Measurements from ENCODE around the gene POLE2.

Gene POLE2

DNA sequence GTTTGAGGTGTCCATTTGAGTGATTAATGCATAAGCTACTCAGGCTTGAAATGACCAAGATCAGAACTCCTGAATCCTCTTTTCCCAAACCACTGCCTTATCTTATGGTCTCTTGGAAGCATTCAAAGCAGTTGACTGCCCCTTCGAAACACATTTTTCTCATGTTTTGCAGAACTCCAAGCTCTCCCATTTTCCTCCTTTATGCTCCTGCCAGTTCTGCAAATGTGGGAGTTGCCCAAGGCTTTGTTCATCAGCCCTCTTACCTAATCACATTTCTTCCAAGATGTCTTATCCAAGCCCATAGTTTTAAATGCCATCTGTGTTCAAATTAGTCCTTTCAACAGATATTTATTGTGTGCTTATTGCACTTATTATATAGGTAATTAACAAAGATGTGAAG lies 51.1 kb downstream of the POLE2 start:
- TF ChIP-seq, protein P1, sequence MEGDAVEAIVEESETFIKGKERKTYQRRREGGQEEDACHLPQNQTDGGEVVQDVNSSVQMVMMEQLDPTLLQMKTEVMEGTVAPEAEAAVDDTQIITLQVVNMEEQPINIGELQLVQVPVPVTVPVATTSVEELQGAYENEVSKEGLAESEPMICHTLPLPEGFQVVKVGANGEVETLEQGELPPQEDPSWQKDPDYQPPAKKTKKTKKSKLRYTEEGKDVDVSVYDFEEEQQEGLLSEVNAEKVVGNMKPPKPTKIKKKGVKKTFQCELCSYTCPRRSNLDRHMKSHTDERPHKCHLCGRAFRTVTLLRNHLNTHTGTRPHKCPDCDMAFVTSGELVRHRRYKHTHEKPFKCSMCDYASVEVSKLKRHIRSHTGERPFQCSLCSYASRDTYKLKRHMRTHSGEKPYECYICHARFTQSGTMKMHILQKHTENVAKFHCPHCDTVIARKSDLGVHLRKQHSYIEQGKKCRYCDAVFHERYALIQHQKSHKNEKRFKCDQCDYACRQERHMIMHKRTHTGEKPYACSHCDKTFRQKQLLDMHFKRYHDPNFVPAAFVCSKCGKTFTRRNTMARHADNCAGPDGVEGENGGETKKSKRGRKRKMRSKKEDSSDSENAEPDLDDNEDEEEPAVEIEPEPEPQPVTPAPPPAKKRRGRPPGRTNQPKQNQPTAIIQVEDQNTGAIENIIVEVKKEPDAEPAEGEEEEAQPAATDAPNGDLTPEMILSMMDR (conservative IDR thresholded peaks at IDR 0.05; ENCODE audit: control insufficient read depth, insufficient read depth, low read depth, low read length) = no peak
- H3K4me3 ChIP-seq (ENCODE audit: control insufficient read depth, low read depth, low read length) = no peak overlapping the region
- DNase-seq (ENCODE audit: low read depth) = no peak

DNA sequence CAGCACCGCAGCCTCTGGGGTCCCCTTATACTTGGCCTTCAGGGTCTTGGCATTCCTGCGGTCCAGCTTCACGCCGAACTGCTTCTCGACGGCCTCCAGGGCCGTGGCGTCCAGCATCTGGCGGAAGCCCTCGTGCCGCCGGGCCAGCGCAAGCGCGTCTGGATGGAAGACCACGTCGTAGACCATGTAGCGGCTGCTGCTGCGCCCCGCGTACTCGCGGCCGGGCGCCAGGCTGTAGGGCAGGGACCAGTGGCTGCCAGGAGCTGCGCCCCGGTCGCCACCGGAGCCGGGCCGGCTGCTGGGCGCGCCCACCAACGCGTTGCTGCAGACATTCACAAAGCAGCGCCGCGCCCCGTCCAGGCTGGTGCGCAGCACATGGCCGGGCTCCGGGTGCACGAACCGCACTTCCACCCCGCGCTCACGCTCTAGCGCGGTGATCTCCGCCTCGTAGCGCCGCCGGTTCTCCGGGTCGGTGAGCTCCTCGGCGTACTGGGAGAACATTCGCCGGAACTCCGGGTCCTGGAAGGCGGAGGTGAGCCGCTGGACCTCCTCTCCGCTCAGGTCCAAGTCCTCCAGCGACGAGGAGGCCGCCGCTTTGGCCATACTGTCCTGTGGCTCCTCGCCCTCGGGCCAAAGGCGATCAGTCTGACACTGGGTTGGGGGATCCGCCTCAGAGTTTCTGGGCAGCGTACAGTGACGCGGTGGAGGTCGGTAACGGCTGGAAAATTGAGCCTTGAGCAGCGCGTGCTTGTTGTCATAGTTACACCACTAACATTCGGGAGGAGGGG lies 53.3 kb downstream of the POLE2 start, which contains the start of gene DNAAF2:
Gene DNAAF2 (minus strand): TSS at position 698 of the 788 bp plus-strand sequence. CDS start 95 bp downstream, at position 603.
- DNase-seq (ENCODE audit: low read depth) = peak; percentile 73

DNA sequence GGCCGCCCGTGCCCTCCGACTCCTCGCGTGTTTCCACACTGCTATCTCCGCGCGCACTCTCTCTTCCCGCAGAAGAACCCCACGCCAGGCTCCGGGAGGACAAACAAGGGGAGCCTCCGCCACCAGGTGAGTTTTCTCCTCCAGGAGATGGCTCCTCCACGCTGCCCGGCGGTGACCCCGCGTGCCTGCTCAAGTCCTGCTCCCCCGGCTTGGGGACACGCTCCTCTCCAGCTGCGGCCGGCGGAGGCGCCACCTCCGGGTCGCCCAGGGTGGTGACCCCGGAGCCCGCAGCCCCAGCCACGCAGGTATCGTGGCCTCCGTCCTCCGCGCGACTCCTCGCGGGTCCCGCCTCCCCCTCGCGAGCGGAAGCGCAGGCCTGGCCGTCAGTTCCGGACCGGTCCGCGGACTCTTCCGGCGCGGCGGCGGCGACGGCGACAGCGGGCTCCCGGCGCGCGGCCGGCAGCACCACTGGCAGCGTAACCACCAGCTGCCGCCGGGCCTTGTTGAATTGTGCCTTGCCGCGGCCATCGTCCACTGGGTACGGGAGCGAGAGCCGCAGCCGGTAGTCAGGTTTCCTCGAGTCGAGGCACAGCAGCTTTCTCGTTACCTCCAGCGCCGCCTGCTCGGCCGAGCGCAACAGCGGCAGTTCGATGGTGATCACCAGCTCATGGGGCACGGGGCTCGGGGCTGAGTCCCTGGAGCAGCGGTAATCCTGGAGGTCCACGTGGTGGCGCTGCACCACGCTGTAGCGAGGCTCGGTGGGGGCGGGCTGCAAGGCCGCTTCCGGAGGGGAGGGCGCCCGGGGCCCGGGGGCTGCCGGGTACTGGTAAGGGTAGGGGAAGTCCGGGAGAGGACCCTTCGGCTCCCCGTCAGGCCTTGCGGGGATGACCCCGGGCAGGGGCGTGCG lies 54.1 kb downstream of the POLE2 start:
- TF ChIP-seq, protein P1 (conservative IDR thresholded peaks at IDR 0.05; ENCODE audit: control insufficient read depth, insufficient read depth, low read depth, low read length) = peak; percentile 54
- DNase-seq (ENCODE audit: low read depth) = peak; percentile 94
- peak overlapping the region; percentile 92 for H3K4me3 ChIP-seq (ENCODE audit: control insufficient read depth, low read depth, low read length)

More for the DNA sequence above, 53.3 kb downstream of the POLE2 start, which contains the start of gene DNAAF2:
- TF ChIP-seq, protein P1 (conservative IDR thresholded peaks at IDR 0.05; ENCODE audit: control insufficient read depth, insufficient read depth, low read depth, low read length) = no peak
- peak within 1 kb of the TSS; percentile 92 for H3K4me3 ChIP-seq (ENCODE audit: control insufficient read depth, low read depth, low read length)

GRCh38 chr14:49623941-49624839 lies 63.8 kb downstream of the POLE2 start:
- no peak overlapping the region for H3K4me3 ChIP-seq (ENCODE audit: control insufficient read depth, low read depth, low read length)
- DNase-seq (ENCODE audit: low read depth) = no peak
- TF ChIP-seq, protein P1 (conservative IDR thresholded peaks at IDR 0.05; ENCODE audit: control insufficient read depth, insufficient read depth, low read depth, low read length) = no peak

DNA sequence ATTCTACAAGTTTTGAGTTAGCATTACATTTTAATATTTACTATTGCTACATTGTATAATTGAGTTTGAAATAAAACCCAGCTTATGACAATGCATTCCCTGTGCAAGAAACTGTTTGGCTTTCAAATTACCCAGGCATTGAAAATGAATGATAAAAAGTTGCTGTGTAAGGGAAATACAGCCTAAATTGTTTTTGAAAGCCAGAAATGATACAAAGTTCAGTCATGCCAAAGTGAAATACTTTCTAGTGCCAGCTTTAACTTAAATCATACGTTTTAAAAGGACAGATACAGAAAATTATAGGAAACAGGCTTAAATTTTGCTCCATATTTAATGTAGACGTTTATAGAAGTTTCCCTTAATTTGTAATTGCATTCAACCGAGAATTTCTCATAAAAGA lies 64.6 kb downstream of the POLE2 start:
- TF ChIP-seq, protein P1 (conservative IDR thresholded peaks at IDR 0.05; ENCODE audit: control insufficient read depth, insufficient read depth, low read depth, low read length) = no peak
- DNase-seq (ENCODE audit: low read depth) = no peak
- H3K4me3 ChIP-seq (ENCODE audit: control insufficient read depth, low read depth, low read length) = peak overlapping the region; percentile 97

Measured in fibroblast of mammary gland (primary cell).